OCI-LY7 (cell line): ENCODE measurements around the gene TCTN1.

ENCODE experiments used
- EZH2phosphoT487 ChIP-seq: fragments of 200-600 bp; sonication (generic); IDR thresholded peaks from 2 replicates; pipeline ENCODE4 v1.6.1; 2018; ENCODE audit warnings: low read depth, borderline replicate concordance, mild to moderate bottlenecking, mixed run types, antibody characterized with exemption, low read length, moderate library complexity, mixed read lengths
- TF ChIP-seq, protein P1 (sequence below): fragments of 200-600 bp; sonication (generic); conservative IDR thresholded peaks from 2 replicates; pipeline ENCODE4 v1.5.1; 2014; ENCODE audit warnings: mild to moderate bottlenecking, antibody characterized with exemption, low read length, moderate library complexity, mixed read lengths

DNA sequence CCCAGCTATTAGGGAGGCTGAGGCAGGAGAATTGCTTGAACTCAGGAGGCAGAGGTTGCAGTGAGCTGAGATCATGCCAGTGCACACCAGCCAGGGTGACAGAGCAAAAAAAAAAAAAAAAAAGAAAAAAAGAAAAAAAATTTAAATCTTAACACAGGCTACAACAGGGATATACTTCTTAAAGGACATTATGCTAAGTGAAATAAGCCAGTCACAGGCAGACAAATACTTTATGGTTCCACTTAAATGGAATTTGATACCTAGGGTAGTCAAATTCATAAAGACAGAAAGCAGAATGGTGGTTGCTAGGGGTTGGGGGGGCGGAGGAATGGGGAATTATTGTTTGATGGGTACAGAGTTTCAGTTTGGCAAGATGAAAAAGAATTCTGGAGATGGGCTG lies 16.0 kb upstream of the TCTN1 start:
- TF ChIP-seq, protein P1, sequence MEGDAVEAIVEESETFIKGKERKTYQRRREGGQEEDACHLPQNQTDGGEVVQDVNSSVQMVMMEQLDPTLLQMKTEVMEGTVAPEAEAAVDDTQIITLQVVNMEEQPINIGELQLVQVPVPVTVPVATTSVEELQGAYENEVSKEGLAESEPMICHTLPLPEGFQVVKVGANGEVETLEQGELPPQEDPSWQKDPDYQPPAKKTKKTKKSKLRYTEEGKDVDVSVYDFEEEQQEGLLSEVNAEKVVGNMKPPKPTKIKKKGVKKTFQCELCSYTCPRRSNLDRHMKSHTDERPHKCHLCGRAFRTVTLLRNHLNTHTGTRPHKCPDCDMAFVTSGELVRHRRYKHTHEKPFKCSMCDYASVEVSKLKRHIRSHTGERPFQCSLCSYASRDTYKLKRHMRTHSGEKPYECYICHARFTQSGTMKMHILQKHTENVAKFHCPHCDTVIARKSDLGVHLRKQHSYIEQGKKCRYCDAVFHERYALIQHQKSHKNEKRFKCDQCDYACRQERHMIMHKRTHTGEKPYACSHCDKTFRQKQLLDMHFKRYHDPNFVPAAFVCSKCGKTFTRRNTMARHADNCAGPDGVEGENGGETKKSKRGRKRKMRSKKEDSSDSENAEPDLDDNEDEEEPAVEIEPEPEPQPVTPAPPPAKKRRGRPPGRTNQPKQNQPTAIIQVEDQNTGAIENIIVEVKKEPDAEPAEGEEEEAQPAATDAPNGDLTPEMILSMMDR, result no peak
- no peak for TF ChIP-seq EZH2phosphoT487
